GM19452 (cell line): ENCODE results near the gene GART.

ENCODE experiments used
- ATAC-seq: cut with Tn5 transposase; IDR thresholded peaks from one replicate; pipeline ENCODE4 v1.9.1; 2021; ENCODE audit not compliant: unreplicated experiment

The GART gene

DNA sequence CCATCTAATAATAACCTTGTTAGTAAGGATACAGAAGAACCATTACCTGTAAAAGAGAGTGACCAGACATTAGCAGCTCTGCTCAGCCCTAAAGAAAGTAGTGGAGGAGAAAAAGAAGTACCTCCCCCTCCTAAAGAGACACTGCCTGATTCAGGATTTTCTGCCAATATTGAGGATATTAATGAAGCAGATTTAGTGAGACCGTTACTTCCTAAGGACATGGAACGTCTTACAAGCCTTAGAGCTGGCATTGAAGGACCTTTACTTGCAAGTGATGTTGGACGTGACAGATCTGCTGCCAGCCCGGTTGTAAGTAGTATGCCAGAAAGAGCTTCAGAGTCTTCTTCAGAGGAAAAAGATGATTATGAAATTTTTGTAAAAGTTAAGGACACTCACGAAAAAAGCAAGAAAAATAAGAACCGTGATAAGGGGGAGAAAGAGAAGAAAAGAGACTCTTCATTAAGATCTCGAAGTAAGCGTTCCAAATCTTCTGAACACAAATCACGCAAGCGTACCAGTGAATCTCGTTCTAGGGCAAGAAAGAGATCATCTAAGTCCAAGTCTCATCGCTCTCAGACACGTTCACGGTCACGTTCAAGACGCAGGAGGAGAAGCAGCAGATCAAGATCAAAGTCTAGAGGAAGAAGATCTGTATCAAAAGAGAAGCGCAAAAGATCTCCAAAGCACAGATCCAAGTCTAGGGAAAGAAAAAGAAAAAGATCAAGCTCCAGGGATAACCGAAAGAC, 12.5 kb upstream of the GART start:
- ATAC-seq, result no peak

DNA sequence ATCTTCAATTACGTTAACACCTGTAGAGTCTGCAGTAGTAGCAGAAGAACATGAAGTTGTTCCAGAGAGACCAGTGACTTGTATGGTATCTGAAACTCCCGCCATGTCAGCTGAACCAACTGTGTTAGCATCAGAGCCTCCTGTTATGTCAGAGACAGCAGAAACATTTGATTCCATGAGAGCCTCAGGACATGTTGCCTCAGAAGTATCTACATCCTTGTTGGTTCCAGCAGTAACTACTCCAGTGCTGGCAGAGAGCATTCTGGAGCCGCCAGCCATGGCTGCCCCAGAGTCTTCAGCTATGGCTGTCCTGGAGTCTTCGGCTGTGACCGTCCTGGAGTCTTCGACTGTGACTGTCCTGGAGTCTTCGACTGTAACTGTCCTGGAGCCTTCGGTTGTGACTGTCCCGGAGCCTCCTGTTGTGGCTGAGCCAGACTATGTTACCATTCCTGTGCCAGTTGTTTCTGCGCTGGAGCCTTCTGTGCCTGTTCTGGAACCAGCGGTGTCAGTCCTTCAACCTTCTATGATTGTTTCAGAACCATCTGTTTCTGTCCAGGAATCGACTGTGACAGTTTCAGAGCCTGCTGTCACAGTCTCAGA, 11.2 kb upstream of the GART start:
- ATAC-seq, result no peak

DNA sequence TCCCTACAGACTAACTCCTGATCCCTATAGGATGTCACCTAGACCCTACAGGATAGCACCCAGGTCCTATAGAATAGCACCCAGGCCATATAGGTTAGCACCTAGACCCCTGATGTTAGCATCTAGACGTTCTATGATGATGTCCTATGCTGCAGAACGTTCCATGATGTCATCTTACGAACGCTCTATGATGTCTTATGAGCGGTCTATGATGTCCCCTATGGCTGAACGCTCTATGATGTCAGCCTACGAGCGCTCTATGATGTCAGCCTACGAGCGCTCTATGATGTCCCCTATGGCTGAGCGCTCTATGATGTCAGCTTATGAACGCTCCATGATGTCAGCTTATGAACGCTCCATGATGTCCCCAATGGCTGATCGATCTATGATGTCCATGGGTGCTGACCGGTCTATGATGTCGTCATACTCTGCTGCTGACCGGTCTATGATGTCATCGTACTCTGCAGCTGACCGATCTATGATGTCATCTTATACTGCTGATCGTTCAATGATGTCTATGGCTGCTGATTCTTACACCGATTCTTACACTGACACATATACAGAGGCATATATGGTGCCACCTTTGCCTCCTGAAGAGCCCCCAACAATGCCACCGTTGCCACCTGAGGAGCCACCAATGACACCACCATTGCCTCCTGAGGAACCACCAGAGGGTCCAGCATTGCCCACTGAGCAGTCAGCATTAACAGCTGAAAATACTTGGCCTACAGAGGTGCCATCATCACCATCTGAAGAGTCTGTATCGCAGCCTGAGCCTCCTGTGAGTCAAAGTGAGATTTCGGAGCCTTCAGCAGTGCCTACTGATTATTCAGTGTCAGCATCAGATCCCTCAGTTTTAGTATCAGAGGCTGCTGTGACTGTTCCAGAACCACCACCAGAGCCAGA, 10.4 kb upstream of the GART start:
- no peak for ATAC-seq

DNA sequence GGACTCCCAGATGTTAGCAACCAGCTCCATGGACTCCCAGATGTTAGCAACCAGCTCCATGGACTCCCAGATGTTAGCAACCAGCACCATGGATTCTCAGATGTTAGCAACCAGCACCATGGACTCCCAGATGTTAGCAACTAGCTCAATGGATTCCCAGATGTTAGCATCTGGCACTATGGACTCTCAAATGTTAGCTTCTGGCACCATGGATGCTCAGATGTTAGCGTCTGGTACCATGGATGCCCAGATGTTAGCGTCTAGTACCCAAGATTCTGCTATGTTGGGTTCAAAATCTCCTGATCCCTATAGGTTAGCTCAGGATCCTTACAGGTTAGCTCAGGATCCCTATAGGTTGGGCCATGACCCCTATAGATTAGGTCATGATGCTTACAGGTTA, 9.7 kb upstream of the GART start:
- ATAC-seq, result no peak

DNA sequence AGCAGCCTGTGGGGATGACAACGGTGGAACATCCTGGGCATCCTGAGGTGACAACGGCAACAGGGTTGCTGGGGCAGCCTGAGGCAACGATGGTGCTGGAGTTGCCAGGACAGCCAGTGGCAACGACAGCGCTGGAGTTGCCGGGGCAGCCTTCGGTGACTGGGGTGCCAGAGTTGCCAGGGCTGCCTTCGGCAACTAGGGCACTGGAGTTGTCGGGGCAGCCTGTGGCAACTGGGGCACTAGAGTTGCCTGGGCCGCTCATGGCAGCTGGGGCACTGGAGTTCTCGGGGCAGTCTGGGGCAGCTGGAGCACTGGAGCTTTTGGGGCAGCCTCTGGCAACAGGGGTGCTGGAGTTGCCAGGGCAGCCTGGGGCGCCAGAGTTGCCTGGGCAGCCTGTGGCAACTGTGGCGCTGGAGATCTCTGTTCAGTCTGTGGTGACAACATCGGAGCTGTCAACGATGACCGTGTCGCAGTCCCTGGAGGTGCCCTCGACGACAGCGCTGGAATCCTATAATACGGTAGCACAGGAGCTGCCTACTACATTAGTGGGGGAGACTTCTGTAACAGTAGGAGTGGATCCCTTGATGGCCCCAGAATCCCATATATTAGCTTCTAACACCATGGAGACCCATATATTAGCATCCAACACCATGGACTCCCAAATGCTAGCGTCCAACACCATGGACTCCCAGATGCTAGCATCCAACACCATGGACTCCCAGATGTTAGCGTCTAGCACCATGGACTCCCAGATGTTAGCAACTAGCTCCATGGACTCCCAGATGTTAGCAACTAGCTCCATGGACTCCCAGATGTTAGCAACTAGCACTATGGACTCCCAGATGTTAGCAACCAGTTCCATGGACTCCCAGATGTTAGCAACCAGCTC, 9.1 kb upstream of the GART start:
- ATAC-seq, result no peak

DNA sequence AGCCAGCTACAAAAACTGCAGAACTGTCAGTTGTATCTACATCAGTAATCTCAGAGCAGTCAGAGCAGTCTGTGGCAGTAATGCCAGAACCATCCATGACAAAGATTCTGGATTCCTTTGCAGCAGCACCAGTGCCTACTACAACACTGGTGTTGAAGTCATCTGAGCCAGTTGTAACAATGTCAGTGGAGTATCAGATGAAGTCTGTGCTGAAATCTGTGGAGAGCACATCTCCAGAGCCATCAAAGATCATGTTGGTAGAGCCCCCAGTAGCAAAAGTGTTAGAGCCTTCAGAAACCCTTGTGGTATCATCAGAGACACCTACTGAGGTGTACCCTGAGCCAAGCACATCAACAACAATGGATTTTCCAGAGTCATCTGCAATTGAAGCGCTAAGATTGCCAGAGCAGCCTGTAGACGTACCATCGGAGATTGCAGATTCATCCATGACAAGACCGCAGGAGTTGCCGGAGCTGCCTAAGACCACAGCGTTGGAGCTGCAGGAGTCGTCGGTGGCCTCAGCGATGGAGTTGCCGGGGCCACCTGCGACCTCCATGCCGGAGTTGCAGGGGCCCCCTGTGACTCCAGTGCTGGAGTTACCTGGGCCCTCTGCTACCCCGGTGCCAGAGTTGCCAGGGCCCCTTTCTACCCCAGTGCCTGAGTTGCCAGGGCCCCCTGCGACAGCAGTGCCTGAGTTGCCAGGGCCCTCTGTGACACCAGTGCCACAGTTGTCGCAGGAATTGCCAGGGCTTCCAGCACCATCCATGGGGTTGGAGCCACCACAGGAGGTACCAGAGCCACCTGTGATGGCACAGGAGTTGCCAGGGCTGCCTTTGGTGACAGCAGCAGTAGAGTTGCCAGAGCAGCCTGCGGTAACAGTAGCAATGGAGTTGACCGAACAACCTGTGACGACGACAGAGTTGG, 8.2 kb upstream of the GART start:
- ATAC-seq, result no peak

DNA sequence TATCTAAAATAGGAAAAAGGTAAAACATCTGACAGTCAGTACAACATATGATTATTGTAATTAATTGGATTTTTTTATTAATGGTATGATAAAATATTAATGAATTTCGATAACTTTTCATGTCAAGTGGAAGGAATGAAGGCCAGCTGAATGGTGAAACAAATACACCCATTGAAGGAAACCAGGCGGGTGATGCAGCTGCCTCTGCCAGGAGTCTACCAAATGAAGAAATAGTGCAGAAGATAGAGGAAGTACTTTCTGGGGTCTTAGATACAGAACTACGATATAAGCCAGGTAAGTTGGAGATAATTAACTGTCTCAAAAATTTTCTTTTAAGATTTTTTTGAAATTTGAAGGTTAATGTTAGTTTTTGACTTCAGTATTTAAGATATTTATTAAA, 4.2 kb upstream of the GART start:
- no peak for ATAC-seq

DNA sequence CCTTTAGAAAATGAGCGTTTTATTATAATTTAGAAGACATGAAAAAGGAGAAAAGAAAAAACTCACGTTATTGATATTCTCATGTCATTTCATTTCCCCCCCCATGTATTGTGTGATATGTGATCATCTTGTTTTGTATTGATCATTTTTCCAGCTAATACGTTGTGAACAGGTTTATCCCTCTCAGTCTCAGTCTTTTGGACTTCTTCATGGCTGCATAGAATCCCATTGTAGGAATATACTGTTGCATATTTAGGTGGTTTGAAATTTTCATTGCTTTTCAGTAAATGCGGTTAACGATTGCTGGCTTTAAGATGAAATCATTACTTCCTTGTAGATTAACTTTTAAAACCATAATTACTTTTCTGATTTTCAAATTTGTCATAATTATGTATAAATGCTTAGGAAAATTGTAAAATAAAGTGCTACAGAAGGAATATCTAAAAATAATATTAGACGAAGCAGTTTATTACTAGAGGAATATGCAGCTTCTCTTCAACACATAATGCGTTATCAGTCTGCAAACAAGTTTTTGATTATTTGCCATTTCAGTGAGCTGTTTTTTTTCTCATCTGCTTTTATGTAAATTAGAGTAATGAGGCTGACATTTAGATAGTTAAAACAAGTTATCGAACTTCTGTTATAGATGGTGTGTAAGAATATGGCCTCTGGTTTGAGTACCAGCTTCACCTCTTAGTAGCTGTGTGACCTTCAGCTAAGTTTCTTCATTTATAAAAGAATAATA, 2.7 kb upstream of the GART start:
- ATAC-seq, result no peak

DNA sequence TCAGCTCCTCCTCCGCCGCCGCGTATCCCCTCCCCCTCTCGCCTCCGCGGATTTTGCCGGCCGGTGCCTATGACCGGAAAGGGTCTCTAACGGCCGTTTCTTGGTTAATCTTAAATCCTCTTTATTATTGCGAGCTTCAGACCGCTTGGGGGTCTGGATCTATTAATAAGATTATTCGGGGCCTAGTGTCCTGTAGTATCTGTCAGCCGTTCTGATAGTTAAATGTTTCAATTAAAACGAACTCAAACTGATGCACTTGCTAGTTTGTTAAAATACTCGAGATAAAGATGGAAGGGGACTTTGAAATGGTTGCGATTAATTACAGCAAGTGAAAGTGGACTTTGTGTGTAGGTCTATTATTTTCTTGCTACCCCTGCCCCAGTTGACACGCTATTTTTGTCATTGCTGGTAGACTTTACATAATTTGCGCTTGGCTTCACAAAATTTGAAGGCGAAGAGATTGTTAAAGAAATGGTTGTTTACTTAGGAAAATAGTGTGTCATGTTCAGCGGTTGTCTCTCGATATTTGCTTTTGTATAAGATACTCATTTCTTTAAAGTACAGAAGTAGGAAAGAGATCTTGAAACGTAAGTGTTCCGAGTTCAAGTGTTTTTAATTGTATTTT, 1.7 kb upstream of the GART start:
- ATAC-seq, result no peak

DNA sequence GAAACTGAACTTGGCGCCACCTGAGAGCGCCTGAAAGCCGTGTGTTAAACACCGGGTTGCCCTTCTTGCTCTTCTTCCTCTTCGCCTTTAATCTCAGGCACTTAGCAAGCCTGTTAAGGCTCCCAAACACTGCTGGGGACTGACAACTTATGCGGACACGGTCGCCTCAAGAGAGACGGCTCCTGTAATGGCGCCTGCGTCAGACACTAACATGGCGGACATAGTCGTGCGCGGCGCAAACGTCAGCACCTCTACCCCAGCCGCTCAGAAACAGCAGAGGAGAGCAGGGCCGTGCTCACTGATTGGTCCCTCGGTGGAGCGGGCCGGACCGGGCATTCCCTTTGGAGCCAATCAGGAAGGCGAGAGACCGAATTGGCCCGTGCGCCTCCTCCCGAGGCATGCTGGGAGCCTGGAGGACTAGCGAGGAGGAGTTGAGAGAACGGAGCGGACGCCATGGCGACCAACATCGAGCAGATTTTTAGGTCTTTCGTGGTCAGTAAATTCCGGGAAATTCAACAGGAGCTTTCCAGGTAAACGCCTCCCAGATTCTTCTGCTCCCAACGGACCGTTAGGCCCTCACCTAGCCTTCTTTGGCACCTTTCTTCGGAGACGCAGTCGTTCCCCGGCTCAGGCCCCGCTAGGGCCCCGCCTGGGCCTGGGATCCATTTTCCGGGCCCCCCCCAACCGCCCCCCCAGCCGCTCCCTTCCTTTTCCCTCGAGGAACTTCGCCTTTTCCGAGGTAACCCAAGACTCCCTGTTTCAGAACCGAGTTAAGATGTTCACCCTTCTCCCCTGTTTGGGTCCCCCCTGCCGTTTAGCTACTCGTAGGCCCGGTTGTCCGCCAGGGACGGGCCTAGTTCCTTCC, 955 bp upstream of the GART start, which contains the start of gene SON:
Gene SON (plus strand): TSS at position 399 of the 865 bp plus-strand sequence. CDS start 55 bp downstream, at position 454.
- peak; percentile 94 for ATAC-seq

DNA sequence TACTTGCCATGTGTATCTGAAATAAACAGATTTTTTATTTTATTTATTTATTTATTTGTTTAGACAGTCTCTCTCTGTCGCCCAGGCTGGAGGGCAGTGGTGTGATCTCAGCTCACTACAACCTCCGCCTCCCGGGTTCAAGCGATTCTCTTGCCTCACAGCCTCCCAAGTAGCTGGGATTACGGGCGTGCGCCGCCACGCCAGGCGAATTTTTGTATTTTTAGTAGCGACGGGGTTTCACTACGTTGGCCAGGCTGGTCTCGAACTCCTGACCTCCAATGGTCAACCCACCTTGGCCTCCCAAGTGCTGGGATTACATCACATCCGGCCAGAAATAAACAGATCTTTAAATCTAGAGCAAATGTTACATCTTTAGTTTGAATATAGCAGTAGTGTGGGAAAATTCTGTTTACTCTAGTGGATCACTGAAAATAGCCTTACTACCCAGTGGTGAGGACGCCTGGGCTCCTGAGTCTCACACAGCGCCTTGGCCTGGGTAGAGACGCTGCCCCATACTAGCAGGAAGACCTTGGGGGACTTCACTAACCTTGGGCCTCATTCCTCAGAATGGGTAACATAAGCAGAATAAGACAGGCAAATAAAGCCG, 709 bp downstream of the GART start:
- no peak for ATAC-seq

DNA sequence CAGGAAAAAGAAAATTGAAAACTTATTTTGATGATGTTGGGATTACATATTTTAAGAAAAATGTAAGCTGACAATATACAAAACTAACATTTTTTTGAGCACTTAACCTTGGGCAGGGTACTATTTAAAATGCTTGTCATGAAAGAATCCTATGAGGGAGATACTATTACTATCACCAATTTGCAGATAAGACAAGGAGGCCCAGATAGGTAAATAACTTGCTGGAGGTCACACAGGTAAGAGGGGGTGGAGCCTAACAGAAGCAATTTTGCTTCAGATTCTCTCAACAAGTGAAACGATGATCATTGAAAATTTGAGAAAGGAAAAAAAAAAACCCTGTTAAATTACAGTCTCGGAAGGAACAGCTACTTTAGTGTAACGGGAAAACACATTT, 1.2 kb downstream of the GART start:
- no peak for ATAC-seq

DNA sequence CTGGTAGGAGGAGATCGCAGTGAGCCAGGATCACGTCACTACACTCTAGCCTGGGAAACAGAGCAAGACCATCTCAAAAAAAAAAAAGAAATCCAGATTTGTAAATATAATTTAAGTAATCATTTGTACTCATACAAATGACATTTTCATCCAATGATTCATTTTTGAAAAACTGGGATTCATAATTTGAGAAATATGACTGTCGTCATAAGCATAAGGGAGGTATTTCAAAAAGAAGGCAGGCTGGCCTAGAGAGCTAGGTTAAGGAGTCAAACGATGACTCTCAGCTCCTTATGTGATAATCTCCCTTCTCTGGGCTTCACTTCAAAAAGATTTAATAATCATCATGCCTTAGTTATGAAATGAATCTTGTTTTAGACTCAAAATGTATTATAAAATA, 2.3 kb downstream of the GART start:
- no peak for ATAC-seq

DNA sequence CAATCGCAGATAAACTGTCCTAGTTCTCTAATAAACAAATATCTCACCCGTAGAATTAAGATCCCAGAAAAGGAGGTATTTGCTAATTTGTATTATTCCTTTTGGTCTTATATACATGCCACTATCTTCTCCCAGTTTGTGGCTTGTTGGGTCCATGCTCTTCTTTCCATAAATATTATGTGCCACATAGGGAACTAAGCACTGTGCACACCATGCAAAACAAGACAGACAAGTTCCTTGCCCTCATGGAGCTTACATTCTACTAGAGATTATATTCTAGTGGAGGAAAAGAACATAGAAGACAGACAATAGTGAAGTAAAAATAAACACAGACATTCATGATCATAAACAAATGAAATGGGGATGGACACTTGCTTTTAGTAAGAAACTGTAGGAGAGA, 4.7 kb downstream of the GART start:
- ATAC-seq, result no peak

DNA sequence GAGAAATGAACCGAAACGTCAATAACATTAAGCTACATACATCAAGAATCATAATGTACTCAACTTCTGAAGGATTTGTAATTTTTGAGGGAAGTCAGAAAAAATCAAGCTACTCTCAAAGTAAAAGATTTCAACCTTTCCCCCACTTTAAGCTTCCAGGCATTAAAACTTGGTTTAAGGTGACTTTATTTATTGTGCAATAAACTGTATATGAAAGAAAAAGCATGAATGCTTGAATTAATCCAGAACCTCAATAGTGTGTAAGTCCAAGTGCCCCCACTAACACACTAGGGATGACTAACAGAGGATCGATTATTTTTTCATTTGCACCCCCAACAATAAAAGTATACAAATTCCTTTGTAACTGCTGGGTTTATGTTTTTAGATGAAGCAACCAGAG, 10.9 kb downstream of the GART start:
- ATAC-seq, result no peak

DNA sequence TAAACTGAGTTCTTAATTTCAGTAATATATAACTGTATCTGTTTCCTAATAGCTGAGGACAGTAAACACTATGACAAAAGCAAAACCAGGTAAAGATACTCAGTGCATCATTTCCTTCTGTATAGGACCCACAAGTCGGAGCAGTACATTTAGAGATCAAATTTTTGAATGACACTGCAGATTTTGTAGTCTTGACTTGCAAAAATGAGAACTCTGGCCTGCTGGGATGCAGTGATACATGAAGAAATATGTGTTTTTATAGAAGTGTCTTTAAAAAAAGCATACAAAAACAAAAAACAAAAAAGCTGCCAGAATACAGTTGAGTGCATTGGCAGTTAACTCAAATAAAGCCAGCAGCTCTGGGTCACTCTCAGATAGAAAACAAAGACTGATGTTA, 19.0 kb downstream of the GART start:
- no peak for ATAC-seq

DNA sequence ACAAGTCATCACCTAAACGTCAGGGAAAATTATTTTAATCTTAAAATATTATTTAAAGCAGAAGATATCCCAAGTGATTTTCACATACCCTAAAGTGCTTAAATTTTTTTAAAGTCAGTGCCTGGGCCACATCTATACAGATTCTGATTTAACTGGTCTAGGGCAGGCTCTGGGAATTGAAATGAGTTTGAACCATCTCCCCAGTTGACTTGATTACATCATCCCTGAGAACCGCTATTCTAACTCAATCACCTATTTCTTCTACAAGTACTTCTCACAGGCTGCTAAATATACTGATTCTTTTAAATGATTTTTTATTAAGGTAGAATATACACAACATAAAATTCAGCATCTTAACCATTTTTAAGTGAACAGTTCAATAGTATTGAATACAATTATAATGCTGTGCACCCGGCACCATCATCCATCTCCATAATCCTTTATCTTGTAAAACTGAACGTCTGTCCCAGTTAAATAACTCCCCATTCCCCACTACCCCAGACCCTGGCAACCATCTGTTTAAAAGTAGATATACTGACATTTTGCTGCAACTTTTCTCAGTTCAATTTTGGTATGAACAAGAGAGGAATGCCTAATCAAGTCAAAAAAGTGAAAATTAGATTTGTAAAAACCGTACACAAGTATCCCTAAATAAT, 19.5 kb downstream of the GART start:
- no peak for ATAC-seq
